Neural cell (in vitro differentiated cells): ENCODE data around the gene FANCC. TPM values are rescaled to one million over a fixed set of nuclear protein-coding genes. Genes with fewer than 3 reads are reported as not detected.

Experiments used
- H2AFZ ChIP-seq: fragments of 200-600, 300-800 bp; sonication (generic), shearing (Covaris generic); 2 replicates; pipeline ENCODE4 v1.6.0; 2014; ENCODE audit warnings: low read depth, mild to moderate bottlenecking, antibody characterized with exemption, low read length, moderate library complexity
- H3F3A ChIP-seq: fragments of 200-600 bp; shearing (Covaris generic); 2 replicates; pipeline ENCODE4 v1.6.1; 2016; ENCODE audit warnings: mild to moderate bottlenecking, moderate library complexity, mixed read lengths, antibody characterized with exemption, low read length; ENCODE audit not compliant: insufficient read depth, poor library complexity, severe bottlenecking
- H3K27ac ChIP-seq: fragments of 200-600, 300-800 bp; sonication (generic), shearing (Covaris generic); 2 replicates; pipeline ENCODE4 v1.5.1; 2014; ENCODE audit warnings: mild to moderate bottlenecking, low read length, moderate library complexity
- H3K27me3 ChIP-seq: fragments of 300-800, 200-600 bp; sonication (generic), shearing (Covaris generic); 2 replicates; pipeline ENCODE4 v1.6.0; 2014; ENCODE audit warnings: mild to moderate bottlenecking, low read depth, low read length, moderate library complexity; ENCODE audit not compliant: insufficient read depth
- H3K36me3 ChIP-seq: fragments of 300-800, 200-600 bp; sonication (generic), shearing (Covaris generic); 2 replicates; pipeline ENCODE4 v1.5.1; 2014; ENCODE audit warnings: mild to moderate bottlenecking, antibody characterized with exemption, low read length, moderate library complexity; ENCODE audit not compliant: insufficient read depth
- H3K4me2 ChIP-seq: fragments of 300-800, 200-600 bp; sonication (generic), shearing (Covaris generic); 2 replicates; pipeline ENCODE4 v1.6.0; 2014; ENCODE audit warnings: mild to moderate bottlenecking, low read length
- H3K4me3 ChIP-seq: fragments of 300-800, 200-600 bp; sonication (generic), shearing (Covaris generic); 2 replicates; pipeline ENCODE4 v1.5.1; 2014; ENCODE audit warnings: mild to moderate bottlenecking, low read length, moderate library complexity
- H3K79me2 ChIP-seq: fragments of 200-600 bp; shearing (Covaris generic); replicated peaks from 2 replicates; pipeline ENCODE4 v1.6.0; 2014; ENCODE audit warnings: mild to moderate bottlenecking, low read length, moderate library complexity; ENCODE audit not compliant: insufficient read depth
- H3K9ac ChIP-seq: fragments of 300-800, 200-600 bp; sonication (generic), shearing (Covaris generic); 2 replicates; pipeline ENCODE4 v1.6.1; 2016; ENCODE audit warnings: mild to moderate bottlenecking, low read length, mixed read lengths
- H3K9me2 ChIP-seq: fragments of 200-600 bp; shearing (Covaris generic); 2 replicates; pipeline ENCODE4 v1.6.1; 2016; ENCODE audit warnings: mild to moderate bottlenecking, low read length, mixed read lengths; ENCODE audit not compliant: insufficient read depth
- H3K9me3 ChIP-seq: fragments of 200-600, 300-800 bp; sonication (generic), shearing (Covaris generic); 2 replicates; pipeline ENCODE4 v1.6.1; 2016; ENCODE audit warnings: mild to moderate bottlenecking, mixed run types, low read length, moderate library complexity, mixed read lengths
- H4K20me1 ChIP-seq: fragments of 200-600 bp; shearing (Covaris generic); 2 replicates; pipeline ENCODE4 v1.6.1; 2016; ENCODE audit warnings: mild to moderate bottlenecking, mixed run types; ENCODE audit not compliant: insufficient read depth
- CTCF ChIP-seq: fragments of 450-650 bp; IDR thresholded peaks from 2 replicates; pipeline ENCODE4 v1.5.1; 2014; ENCODE audit warnings: antibody characterized with exemption, mild to moderate bottlenecking, moderate library complexity; ENCODE audit not compliant: poor library complexity, severe bottlenecking
- EP300 ChIP-seq: fragments of 450-650 bp; conservative IDR thresholded peaks from 2 replicates; pipeline ENCODE4 v1.6.1; 2014; ENCODE audit warnings: antibody characterized with exemption, mild to moderate bottlenecking, moderate library complexity; ENCODE audit not compliant: poor library complexity, severe bottlenecking
- EZH2 ChIP-seq: fragments of 200-600, 300-800 bp; shearing (Covaris generic), sonication (generic); IDR thresholded peaks from 2 replicates; pipeline ENCODE4 v1.6.1; 2014; ENCODE audit warnings: antibody characterized with exemption, low read length, borderline replicate concordance, mild to moderate bottlenecking; ENCODE audit not compliant: insufficient read depth, poor library complexity, severe bottlenecking
- MXI1 ChIP-seq: fragments of 450-650 bp; conservative IDR thresholded peaks from 2 replicates; pipeline ENCODE4 v1.6.1; 2014; ENCODE audit warnings: antibody characterized with exemption, mild to moderate bottlenecking; ENCODE audit not compliant: poor library complexity, severe bottlenecking
- POLR2AphosphoS5 ChIP-seq: IDR thresholded peaks from 2 replicates; pipeline ENCODE4 v1.6.1; 2012
- RAD21 ChIP-seq: fragments of 450-650 bp; conservative IDR thresholded peaks from 2 replicates; pipeline ENCODE4 v1.6.1; 2014; ENCODE audit warnings: antibody characterized with exemption, mild to moderate bottlenecking, moderate library complexity
- REST ChIP-seq: IDR thresholded peaks from 2 replicates; pipeline ENCODE4 v1.6.1; 2012; ENCODE audit warnings: borderline replicate concordance
- SMC3 ChIP-seq: fragments of 450-650 bp; conservative IDR thresholded peaks from 2 replicates; pipeline ENCODE4 v1.6.1; 2014; ENCODE audit warnings: antibody characterized with exemption, mild to moderate bottlenecking, moderate library complexity; ENCODE audit not compliant: poor library complexity
- TAF1 ChIP-seq: IDR thresholded peaks from 2 replicates; pipeline ENCODE4 v1.6.1; 2012; ENCODE audit warnings: low read depth
- polyA plus RNA-seq: library from polyadenylated mRNA; depleted of rRNA; stranded (reverse); fragments of >200 nt; gene quantifications from 2 replicates; pipeline ENCODE4 v1.2.3, GENCODE V29; 2014

Gene FANCC
- polyA plus RNA-seq, 1 donor from 2014 or later: 9.7 TPM

- Histone ChIP-seq H3K9me3 (no peaks in the 10 kb centered on the region), H3K9ac (no peak overlapping the region), H3K9me2 (no peaks in the 10 kb centered on the region), H4K20me1 (no peaks in the 10 kb centered on the region), H3K4me3 (no peak overlapping the region), H3K27me3 (no peaks in the 10 kb centered on the region), H3K36me3 (no peaks in the 10 kb centered on the region), H2AFZ (no peak overlapping the region), H3K4me2 (no peak overlapping the region), H3K79me2 (no peaks in the 10 kb centered on the region), H3F3A (no peaks in the 10 kb centered on the region), H3K27ac (no peak overlapping the region)
- TF ChIP-seq TAF1 (no peak), SMC3 (no peak), EZH2 (no peak), EP300 (no peak)
Observed at GRCh38 chr9:95079461-95079860, 238.0 kb downstream of the FANCC start.

GRCh38 chr9:95078939-95079338 is 238.6 kb downstream of the FANCC start:
- H2AFZ ChIP-seq: no peak overlapping the region
- H4K20me1 ChIP-seq: no peaks in the 10 kb centered on the region
- H3K4me2 ChIP-seq: no peak overlapping the region
- TF ChIP-seq TAF1 (no peak), POLR2AphosphoS5 (no peak), RAD21 (no peak), EP300 (no peak), SMC3 (no peak), EZH2 (no peak), CTCF (no peak), REST (no peak), MXI1 (no peak)
- H3K27me3 ChIP-seq: no peaks in the 10 kb centered on the region
- no peaks in the 10 kb centered on the region for H3K36me3 ChIP-seq
- no peak overlapping the region for H3K27ac ChIP-seq
- no peaks in the 10 kb centered on the region for H3K9me2 ChIP-seq
- H3K9me3 ChIP-seq: no peaks in the 10 kb centered on the region
- H3K79me2 ChIP-seq: no peaks in the 10 kb centered on the region
- no peak overlapping the region for H3K9ac ChIP-seq
- H3K4me3 ChIP-seq: no peak overlapping the region
- no peaks in the 10 kb centered on the region for H3F3A ChIP-seq

- Histone ChIP-seq H3K27ac (no peak overlapping the region), H3F3A (no peaks in the 10 kb centered on the region), H3K9ac (no peak overlapping the region)
Observed at GRCh38 chr9:95078511-95078910, 239.0 kb downstream of the FANCC start.

More at GRCh38 chr9:95078511-95078910, 239.0 kb downstream of the FANCC start:
- Histone ChIP-seq H3K9me3 (no peaks in the 10 kb centered on the region), H3K27me3 (no peaks in the 10 kb centered on the region), H3K4me2 (no peak overlapping the region), H4K20me1 (no peaks in the 10 kb centered on the region), H3K9me2 (no peaks in the 10 kb centered on the region), H2AFZ (no peak overlapping the region), H3K79me2 (no peaks in the 10 kb centered on the region), H3K36me3 (no peaks in the 10 kb centered on the region), H3K4me3 (no peak overlapping the region)
- TF ChIP-seq TAF1 (no peak), EP300 (no peak), RAD21 (no peak), REST (no peak), EZH2 (no peak), CTCF (no peak), SMC3 (no peak), MXI1 (no peak), POLR2AphosphoS5 (no peak)
